ENCODE data around the gene TMOD1.

DNA sequence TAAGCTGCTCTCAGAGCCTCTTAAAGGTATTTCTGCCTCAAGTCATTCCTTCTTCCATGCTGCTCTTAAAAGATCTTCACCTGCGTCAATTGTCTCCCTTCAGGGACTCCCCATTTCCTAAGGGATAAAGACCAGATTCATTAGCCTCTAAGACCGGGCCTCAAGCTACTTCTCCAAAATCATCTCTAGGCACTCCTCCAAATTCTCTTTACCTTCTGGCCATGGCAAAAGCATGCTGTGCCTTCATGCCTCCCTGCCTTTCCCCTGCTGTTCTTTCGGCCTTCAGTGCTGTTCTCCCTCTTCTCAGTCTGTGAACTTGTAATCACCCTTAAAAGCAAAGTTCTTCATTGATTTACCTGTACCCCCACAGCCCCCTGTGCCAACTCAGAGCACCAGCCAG, 4.4 kb downstream of the TMOD1 start:
- TF ChIP-seq POLR2A (IDR thresholded peaks at IDR 0.05): no peak
- TF ChIP-seq, protein P1, sequence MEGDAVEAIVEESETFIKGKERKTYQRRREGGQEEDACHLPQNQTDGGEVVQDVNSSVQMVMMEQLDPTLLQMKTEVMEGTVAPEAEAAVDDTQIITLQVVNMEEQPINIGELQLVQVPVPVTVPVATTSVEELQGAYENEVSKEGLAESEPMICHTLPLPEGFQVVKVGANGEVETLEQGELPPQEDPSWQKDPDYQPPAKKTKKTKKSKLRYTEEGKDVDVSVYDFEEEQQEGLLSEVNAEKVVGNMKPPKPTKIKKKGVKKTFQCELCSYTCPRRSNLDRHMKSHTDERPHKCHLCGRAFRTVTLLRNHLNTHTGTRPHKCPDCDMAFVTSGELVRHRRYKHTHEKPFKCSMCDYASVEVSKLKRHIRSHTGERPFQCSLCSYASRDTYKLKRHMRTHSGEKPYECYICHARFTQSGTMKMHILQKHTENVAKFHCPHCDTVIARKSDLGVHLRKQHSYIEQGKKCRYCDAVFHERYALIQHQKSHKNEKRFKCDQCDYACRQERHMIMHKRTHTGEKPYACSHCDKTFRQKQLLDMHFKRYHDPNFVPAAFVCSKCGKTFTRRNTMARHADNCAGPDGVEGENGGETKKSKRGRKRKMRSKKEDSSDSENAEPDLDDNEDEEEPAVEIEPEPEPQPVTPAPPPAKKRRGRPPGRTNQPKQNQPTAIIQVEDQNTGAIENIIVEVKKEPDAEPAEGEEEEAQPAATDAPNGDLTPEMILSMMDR (IDR thresholded peaks at IDR 0.05): no peak
